Anterior cingulate cortex (tissue), 58 donors: ENCODE results near the gene CASTOR2.
A peak's percentile ranks its signal among the peaks of the same experiment; 100 is the strongest.
"Not testable (repeated sequence)": the region's sequence is repeated elsewhere in the genome, so short reads cannot be mapped to it uniquely, and the experiment has no call there.

Experiments used
- DNase-seq, 58 donors: peaks; one replicate each; lab custom pipeline; 2025; lab: John Stamatoyannopoulos, UW

The CASTOR2 gene

DNA sequence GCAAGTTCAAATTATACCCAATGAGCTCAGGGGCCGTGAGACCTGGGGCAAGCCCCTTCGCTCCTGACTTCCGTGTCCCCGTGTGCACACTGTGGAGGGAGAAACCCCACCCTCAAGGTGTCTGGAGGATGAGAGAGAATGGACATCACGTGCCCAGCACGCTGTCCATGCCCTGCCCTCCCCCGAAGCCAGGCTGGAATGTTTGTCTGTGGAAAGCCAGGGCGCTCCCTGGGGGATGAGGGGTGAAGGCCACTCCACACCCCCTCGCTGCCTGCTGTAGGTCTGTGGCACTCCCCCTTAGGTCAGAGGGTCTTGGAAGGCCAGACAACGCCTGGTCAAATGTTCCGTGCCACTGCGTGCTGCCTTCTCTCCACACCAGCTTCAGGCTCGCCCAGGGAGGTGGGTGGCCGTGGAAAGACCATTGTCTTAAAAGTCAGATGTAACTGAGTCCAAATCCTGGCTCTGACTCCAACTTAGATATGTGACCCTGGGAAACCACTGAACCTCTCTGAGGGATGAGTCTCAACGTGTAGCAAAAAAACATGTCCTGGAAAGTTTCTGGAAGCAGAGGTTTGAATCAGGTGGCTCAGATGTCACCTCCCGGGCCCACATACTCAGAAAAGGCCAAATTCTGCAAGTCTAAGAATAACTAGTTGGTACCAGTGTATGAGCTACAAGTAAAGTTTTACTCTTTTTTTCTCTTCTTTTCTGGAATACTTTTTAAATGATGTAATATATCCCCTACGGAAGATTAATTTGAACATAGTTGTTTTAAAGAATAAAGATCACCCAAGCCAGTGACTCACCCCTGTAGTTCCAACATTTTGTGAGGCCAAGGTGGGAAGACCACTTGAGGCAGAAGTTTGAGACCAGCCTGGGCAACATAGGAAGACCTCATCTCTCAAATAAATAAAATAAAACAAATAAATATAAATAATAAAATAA, 84.2 kb downstream of the CASTOR2 start:
- DNase-seq: no peak

- DNase-seq: no peak
Observed at GRCh38 chr7:75049817-75050216, 85.3 kb downstream of the CASTOR2 start.

DNA sequence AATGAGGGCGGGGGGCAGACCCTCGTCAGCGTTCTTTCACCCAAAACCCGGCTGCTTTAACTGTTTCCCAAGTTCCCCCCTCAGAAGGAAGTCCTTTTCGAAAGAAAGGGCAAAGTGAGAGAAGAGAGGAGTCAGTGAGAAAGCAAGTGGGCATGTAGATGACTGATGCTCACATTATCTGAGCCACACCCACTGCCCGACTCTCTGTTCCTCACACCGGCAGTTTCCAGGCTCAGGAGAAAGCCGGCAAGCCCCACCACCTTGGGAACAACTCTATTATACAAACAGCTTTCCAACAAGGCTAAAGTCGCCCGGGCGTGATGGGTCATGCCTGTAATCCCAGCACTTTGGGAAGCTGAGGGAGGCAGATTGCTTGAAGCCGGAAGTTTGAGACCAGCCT, 86.0 kb downstream of the CASTOR2 start:
- no peak for DNase-seq

DNA sequence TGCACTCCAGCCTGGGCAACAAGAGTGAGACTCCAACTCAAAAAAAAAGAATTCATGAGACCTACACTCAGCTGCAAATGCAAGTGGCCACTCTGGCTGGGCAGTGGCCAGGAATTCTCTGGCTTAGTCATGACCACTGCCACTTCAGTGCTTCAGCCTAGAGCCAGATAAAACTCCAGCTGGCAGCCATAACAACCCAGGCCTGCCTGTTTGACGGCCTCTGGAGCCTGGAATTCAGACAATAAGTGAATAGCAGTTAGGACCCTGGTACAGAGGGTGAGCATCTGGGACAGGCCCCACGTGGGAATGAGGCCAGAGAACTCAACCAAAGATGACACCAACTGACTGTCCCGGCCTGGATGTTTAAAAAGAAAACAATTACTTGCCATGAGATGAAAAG, 90.2 kb downstream of the CASTOR2 start:
- DNase-seq: peak in 42 of 58 donors; percentile 2 to 86 (median 45)

DNA sequence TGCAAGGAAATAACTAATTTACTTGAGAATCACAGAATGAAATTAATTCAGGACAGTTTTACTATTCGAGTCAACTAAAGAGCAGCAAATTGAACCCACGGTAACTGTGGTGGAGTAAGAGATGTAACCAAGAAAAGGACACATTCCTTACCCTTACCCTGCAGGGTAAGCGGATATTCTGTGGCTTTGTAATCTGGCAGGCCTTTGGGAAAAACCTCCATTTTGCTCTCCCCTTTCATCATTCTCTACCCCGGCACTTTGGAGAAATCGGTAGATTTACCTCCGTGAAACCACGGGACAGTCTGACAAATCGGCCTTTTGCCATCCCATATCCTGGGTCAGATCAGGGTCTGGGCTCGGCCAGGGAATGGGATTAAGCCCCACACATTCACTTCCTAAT, 90.7 kb downstream of the CASTOR2 start:
- no peak for DNase-seq

GRCh38 chr7:75055830-75056772, 91.6 kb downstream of the CASTOR2 start:
- no peak for DNase-seq

DNA sequence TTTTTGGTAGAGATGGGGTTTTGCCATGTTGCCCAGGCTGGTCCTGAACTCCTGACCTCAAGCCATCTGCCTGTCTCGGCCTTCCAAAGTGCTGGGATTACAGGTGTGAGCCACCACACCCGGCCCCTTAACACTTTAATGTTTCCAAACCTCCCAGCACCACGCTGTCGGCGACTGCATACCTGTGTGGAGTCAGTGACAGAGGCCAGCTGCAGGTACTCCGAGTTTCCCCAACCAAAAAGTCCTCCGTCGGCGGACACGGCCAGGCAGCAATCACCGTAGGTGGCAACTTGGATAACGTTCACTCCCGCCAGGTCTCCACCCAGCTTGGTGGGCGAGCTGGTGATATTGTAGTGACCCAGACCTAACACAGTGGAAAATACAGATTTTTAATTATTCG, 93.9 kb downstream of the CASTOR2 start:
- DNase-seq: no peak

DNA sequence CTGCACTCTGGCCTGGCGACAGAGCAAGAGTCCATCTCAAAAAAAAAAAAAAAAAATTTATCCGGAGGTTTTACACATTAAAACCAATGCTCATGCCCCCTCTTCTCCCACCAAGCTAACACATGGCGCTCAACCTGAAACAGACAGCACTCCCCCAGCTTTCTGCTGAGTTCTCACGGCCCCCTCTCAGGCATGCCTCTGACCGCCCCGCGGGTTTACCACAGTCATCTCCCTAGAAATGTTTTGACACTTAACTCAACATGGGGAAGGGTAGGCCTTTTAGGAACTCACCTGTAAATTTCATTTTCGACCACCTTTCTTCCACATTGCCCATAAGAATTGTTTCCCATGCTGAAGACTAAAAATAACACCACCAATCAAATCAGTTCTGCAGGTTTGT, 99.8 kb downstream of the CASTOR2 start:
- DNase-seq: no peak

- no peak for DNase-seq
Observed at GRCh38 chr7:75064801-75065200, 100.3 kb downstream of the CASTOR2 start.

- DNase-seq: no peak
Observed at GRCh38 chr7:75066521-75066920, 102.0 kb downstream of the CASTOR2 start.

DNA sequence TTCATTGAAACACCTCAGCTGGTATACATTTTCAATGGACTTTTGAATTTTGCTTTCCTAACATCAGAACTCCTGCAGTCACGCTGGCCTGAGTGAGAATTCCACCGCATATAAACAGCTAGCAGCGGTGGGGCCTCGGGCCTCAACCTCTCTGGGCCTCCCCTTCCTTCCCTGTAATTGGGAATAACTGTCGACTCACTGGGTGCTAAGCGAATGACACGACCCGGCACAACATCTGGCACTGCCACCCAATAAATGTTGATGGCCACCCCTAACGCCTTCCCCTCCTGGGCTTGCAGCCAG, 108.4 kb downstream of the CASTOR2 start:
- DNase-seq: no peak

- not testable (repeated sequence) for DNase-seq
Observed at GRCh38 chr7:75074262-75074641, 109.7 kb downstream of the CASTOR2 start.
